DOHH2 (cell line): ENCODE data around the gene HELB.

Experiments
- H3F3A ChIP-seq: fragments of 200-600 bp; sonication (generic), shearing (Covaris generic); 2 replicates; pipeline ENCODE4 v1.6.0; 2016; ENCODE audit warnings: antibody characterized with exemption, mild to moderate bottlenecking; ENCODE audit not compliant: control insufficient read depth, insufficient read depth
- H3K27ac ChIP-seq: fragments of 200-600 bp; sonication (generic); 2 replicates; pipeline ENCODE4 v1.5.1; 2014; ENCODE audit warnings: low read depth, mild to moderate bottlenecking, low read length, moderate library complexity
- H3K27me3 ChIP-seq: fragments of 200-600 bp; sonication (generic); 2 replicates; pipeline ENCODE4 v1.6.1; 2014; ENCODE audit warnings: mild to moderate bottlenecking, low read length, mixed read lengths; ENCODE audit not compliant: control insufficient read depth
- H3K36me3 ChIP-seq: fragments of 200-600 bp; sonication (generic); 2 replicates; pipeline ENCODE4 v1.6.1; 2014; ENCODE audit warnings: mild to moderate bottlenecking, low read length, moderate library complexity, mixed read lengths; ENCODE audit not compliant: control insufficient read depth
- H3K4me1 ChIP-seq: fragments of 200-600 bp; sonication (generic); 2 replicates; pipeline ENCODE4 v1.6.1; 2014; ENCODE audit warnings: mild to moderate bottlenecking, low read length, mixed read lengths; ENCODE audit not compliant: control insufficient read depth
- H3K4me2 ChIP-seq: fragments of 200-600 bp; sonication (generic); 2 replicates; pipeline ENCODE4 v1.6.0; 2014; ENCODE audit warnings: mild to moderate bottlenecking, low read length, moderate library complexity
- H3K4me3 ChIP-seq: fragments of 200-600 bp; sonication (generic); 2 replicates; pipeline ENCODE4 v1.5.1; 2014; ENCODE audit warnings: mild to moderate bottlenecking, low read length, mixed read lengths
- H3K79me2 ChIP-seq: fragments of 200-600 bp; sonication (generic); 2 replicates; pipeline ENCODE4 v1.6.1; 2014; ENCODE audit warnings: mild to moderate bottlenecking, low read length, mixed read lengths; ENCODE audit not compliant: control insufficient read depth
- H3K9me2 ChIP-seq: fragments of 200-600 bp; sonication (generic); replicated peaks from 2 replicates; pipeline ENCODE4 v1.6.1; 2014; ENCODE audit warnings: mild to moderate bottlenecking, low read length, mixed read lengths; ENCODE audit not compliant: control insufficient read depth
- H3K9me3 ChIP-seq: fragments of 200-600 bp; sonication (generic); 2 replicates; pipeline ENCODE4 v1.6.1; 2014; ENCODE audit warnings: antibody characterized with exemption, low read length, mixed read lengths; ENCODE audit not compliant: control insufficient read depth, insufficient read depth
- H4K20me1 ChIP-seq: fragments of 200-600 bp; sonication (generic); 2 replicates; pipeline ENCODE4 v1.6.0; 2014; ENCODE audit warnings: low read depth, mild to moderate bottlenecking, antibody characterized with exemption, low read length, moderate library complexity; ENCODE audit not compliant: control insufficient read depth, insufficient read depth
- EZH2phosphoT487 ChIP-seq: fragments of 200-600 bp; sonication (generic); IDR thresholded peaks from 2 replicates; pipeline ENCODE4 v1.6.1; 2017; ENCODE audit warnings: borderline replicate concordance, mild to moderate bottlenecking, antibody characterized with exemption, low read length, moderate library complexity, mixed read lengths
- TF ChIP-seq, protein P1 (sequence below): fragments of 200-600 bp; sonication (generic); IDR thresholded peaks from one replicate; pipeline ENCODE4 v1.5.1; 2014; ENCODE audit warnings: antibody characterized with exemption, mild to moderate bottlenecking, low read depth, low read length; ENCODE audit not compliant: poor library complexity, severe bottlenecking

Gene HELB

DNA sequence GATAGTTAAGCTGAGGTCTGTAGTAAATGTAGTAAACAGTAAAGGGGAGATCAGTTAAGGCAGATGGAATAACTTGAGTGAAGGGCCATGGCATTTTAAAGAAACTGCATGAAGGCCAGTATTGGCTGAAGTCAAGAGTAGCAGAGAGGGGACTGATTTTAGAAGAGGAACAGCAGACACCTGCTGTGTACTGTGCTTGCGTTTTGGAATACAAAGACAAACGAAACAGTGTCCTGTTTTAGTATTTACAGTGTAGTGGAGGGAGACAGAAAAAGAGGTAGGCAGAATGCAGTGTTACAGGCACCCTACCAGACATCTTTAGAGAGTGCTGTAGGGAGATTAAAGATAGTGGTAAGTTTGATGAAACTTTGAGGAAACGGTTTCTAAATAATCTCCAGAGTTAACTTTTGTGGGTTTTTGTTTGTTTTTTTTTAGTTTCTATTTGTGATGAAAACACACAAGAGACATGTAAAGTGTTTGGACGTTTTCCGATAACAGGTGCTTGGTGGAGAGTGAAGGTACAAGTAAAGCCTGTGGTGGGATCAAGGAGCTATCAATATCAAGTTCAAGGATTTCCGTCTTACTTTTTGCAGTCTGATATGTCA is 2.1 kb downstream of the HELB start:
- Histone ChIP-seq H3K4me1 (peaks cover 24% of the 10 kb centered on the region), H3K4me3 (no peak overlapping the region), H3K27me3 (peaks cover 42% of the 10 kb centered on the region), H3K36me3 (no peaks in the 10 kb centered on the region), H3K9me3 (no peaks in the 10 kb centered on the region), H3K4me2 (no peak overlapping the region), H3F3A (peaks cover 11% of the 10 kb centered on the region; the same call in 1 of the 2 replicates), H3K27ac (no peak overlapping the region), H3K9me2 (no peaks in the 10 kb centered on the region), H3K79me2 (no peaks in the 10 kb centered on the region), H4K20me1 (no peaks in the 10 kb centered on the region)
- TF ChIP-seq, protein P1, sequence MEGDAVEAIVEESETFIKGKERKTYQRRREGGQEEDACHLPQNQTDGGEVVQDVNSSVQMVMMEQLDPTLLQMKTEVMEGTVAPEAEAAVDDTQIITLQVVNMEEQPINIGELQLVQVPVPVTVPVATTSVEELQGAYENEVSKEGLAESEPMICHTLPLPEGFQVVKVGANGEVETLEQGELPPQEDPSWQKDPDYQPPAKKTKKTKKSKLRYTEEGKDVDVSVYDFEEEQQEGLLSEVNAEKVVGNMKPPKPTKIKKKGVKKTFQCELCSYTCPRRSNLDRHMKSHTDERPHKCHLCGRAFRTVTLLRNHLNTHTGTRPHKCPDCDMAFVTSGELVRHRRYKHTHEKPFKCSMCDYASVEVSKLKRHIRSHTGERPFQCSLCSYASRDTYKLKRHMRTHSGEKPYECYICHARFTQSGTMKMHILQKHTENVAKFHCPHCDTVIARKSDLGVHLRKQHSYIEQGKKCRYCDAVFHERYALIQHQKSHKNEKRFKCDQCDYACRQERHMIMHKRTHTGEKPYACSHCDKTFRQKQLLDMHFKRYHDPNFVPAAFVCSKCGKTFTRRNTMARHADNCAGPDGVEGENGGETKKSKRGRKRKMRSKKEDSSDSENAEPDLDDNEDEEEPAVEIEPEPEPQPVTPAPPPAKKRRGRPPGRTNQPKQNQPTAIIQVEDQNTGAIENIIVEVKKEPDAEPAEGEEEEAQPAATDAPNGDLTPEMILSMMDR, result no peak
- no peak for TF ChIP-seq EZH2phosphoT487

DNA sequence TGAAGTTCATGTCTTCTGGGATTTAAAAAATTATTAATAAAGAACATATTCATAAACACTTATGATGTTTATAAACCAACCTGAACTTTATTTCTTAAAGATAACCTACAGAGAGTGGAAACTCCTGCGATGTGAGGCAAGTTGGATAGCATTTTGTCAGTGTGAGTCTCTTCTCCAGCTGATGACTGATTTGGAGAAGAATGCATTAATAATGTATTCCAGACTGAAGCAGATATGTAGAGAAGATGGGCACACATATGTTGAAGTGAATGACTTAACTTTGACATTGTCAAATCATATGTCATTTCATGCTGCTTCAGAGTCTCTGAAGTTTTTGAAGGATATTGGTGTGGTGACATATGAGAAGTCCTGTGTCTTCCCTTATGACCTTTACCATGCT is 7.3 kb downstream of the HELB start:
- no peaks in the 10 kb centered on the region for H3K9me2 ChIP-seq
- H3K4me3 ChIP-seq, result no peak overlapping the region
- TF ChIP-seq, protein P1, result no peak
- no peak for TF ChIP-seq EZH2phosphoT487
- no peaks in the 10 kb centered on the region for H4K20me1 ChIP-seq
- no peaks in the 10 kb centered on the region for H3K9me3 ChIP-seq
- H3K36me3 ChIP-seq, result no peaks in the 10 kb centered on the region
- H3K4me2 ChIP-seq, result no peak overlapping the region
- no peaks in the 10 kb centered on the region for H3K79me2 ChIP-seq
- no peak overlapping the region for H3K27ac ChIP-seq
- H3K4me1 ChIP-seq, result no peaks in the 10 kb centered on the region
- no peaks in the 10 kb centered on the region for H3F3A ChIP-seq
- H3K27me3 ChIP-seq, result peaks cover 10% of the 10 kb centered on the region

DNA sequence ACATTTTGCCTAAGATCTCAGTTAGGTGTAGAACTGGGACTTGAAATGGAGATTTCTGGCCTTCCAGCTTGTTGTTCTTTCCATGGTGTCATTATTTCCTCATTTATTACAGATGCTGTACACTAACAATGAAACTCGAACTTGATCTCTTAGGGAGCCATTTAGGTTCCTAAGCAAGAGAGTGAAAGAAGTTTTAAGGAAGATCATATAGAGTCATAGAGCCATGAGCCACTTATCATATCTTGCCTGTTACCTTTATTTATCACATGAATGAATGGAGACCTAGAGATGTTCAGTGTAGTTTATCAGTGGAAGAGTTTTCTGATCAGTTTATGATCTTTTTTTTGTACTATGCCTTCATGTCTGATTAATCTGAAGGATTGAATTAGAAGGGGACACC is 9.9 kb downstream of the HELB start:
- Histone ChIP-seq H3K9me3 (no peaks in the 10 kb centered on the region), H3K27me3 (no peaks in the 10 kb centered on the region), H3K27ac (no peak overlapping the region), H3K4me3 (no peak overlapping the region), H3K36me3 (no peaks in the 10 kb centered on the region), H3F3A (no peaks in the 10 kb centered on the region), H3K79me2 (no peaks in the 10 kb centered on the region), H3K9me2 (no peaks in the 10 kb centered on the region), H3K4me1 (no peaks in the 10 kb centered on the region), H3K4me2 (no peak overlapping the region), H4K20me1 (no peaks in the 10 kb centered on the region)
- TF ChIP-seq EZH2phosphoT487, result no peak
- TF ChIP-seq, protein P1, result no peak
